ENCODE measurements around the gene TMEM145.
"Not testable (repeated sequence)": the region's sequence is repeated elsewhere in the genome, so short reads cannot be mapped to it uniquely, and the experiment has no call there.

DNA sequence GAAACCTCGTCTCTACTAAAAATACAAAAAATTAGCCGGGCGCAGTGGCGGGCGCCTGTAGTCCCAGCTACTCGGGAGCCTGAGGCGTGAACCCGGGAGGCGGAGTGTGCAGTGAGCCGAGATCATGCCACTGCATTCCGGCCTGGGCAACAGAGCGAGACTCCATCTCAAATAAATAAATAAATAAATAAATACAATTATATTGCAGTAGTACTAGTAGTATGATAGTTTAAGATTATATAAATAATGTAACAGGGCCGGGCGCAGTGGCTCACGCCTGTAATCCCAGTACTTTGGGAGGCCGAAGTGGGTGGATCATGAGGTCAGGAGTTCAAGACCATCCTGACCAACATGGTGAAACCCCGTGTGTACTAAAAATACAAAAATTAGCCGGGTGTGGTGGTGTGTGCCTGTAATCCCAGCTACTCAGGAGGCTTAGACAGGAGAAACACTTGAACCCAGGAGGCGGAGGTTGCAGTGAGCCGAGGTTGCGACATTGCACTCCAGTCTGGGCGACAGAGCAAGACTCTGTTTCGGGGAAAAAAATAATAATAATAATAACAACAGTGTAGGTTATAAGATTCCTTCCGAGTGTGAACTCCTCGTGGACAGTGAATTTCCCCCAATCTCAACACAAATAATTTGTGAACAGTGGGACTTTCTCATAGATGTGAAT lies 46.0 kb upstream of the TMEM145 start:
- not testable (repeated sequence) for TF ChIP-seq RARB (CRISPR knock-in tag; IDR thresholded peaks at IDR 0.05); ZFP30 (CRISPR knock-in tag; IDR thresholded peaks at IDR 0.05); CREB5 (CRISPR knock-in tag; IDR thresholded peaks at IDR 0.05; ENCODE audit: low read depth); SNAI2 (CRISPR knock-in tag; IDR thresholded peaks at IDR 0.05); ZC3H10 (CRISPR knock-in tag; IDR thresholded peaks at IDR 0.05); ARNTL (CRISPR knock-in tag; IDR thresholded peaks at IDR 0.05; ENCODE audit: borderline replicate concordance, low read depth); GLIS3 (CRISPR knock-in tag; IDR thresholded peaks at IDR 0.05); ZNF565 (CRISPR knock-in tag; conservative IDR thresholded peaks at IDR 0.05; ENCODE audit: low read depth); CSDC2 (CRISPR knock-in tag; IDR thresholded peaks at IDR 0.05); PPARA (CRISPR knock-in tag; IDR thresholded peaks at IDR 0.05; ENCODE audit: borderline replicate concordance); TCF4 (CRISPR knock-in tag; IDR thresholded peaks at IDR 0.05; ENCODE audit: borderline replicate concordance); OSR1 (CRISPR knock-in tag; IDR thresholded peaks at IDR 0.05)
- TF ChIP-seq, protein P1, sequence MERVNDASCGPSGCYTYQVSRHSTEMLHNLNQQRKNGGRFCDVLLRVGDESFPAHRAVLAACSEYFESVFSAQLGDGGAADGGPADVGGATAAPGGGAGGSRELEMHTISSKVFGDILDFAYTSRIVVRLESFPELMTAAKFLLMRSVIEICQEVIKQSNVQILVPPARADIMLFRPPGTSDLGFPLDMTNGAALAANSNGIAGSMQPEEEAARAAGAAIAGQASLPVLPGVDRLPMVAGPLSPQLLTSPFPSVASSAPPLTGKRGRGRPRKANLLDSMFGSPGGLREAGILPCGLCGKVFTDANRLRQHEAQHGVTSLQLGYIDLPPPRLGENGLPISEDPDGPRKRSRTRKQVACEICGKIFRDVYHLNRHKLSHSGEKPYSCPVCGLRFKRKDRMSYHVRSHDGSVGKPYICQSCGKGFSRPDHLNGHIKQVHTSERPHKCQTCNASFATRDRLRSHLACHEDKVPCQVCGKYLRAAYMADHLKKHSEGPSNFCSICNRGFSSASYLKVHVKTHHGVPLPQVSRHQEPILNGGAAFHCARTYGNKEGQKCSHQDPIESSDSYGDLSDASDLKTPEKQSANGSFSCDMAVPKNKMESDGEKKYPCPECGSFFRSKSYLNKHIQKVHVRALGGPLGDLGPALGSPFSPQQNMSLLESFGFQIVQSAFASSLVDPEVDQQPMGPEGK (CRISPR knock-in tag; IDR thresholded peaks at IDR 0.05; ENCODE audit: borderline replicate concordance), result not testable (repeated sequence)
- TF ChIP-seq, protein P2, sequence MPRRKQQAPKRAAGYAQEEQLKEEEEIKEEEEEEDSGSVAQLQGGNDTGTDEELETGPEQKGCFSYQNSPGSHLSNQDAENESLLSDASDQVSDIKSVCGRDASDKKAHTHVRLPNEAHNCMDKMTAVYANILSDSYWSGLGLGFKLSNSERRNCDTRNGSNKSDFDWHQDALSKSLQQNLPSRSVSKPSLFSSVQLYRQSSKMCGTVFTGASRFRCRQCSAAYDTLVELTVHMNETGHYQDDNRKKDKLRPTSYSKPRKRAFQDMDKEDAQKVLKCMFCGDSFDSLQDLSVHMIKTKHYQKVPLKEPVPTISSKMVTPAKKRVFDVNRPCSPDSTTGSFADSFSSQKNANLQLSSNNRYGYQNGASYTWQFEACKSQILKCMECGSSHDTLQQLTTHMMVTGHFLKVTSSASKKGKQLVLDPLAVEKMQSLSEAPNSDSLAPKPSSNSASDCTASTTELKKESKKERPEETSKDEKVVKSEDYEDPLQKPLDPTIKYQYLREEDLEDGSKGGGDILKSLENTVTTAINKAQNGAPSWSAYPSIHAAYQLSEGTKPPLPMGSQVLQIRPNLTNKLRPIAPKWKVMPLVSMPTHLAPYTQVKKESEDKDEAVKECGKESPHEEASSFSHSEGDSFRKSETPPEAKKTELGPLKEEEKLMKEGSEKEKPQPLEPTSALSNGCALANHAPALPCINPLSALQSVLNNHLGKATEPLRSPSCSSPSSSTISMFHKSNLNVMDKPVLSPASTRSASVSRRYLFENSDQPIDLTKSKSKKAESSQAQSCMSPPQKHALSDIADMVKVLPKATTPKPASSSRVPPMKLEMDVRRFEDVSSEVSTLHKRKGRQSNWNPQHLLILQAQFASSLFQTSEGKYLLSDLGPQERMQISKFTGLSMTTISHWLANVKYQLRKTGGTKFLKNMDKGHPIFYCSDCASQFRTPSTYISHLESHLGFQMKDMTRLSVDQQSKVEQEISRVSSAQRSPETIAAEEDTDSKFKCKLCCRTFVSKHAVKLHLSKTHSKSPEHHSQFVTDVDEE (CRISPR knock-in tag; IDR thresholded peaks at IDR 0.05), result not testable (repeated sequence)
